Adrenal gland (tissue), 12 donors: Measurements from ENCODE around the gene UGT8. TPM values are rescaled to one million over a fixed set of nuclear protein-coding genes. Genes with fewer than 3 reads are reported as not detected.
"Not testable (repeated sequence)": the region's sequence is repeated elsewhere in the genome, so short reads cannot be mapped to it uniquely, and the experiment has no call there.

Experiments used
- DNase-seq, 7 donors: peaks; one replicate each; pipeline ENCODE4 v3.0.0-alpha.2; 2019 to 2020
- H3K27ac ChIP-seq, 5 donors: fragments of 200-600 bp; sonication (generic) in 4 of 5; 1 replicate in 3 of 5; 2 replicates in 2 of 5; pipeline versions ENCODE4 v1.5.1 to v1.8.0; 2016 to 2020; ENCODE audit warnings: mild to moderate bottlenecking in 1 of 5
- H3K27me3 ChIP-seq: fragments of 200-600 bp; 2 replicates; pipeline ENCODE4 v1.8.0; 2021
- H3K36me3 ChIP-seq, 2 donors: fragments of 200-600 bp; replicated peaks in 1 of 2; 1 replicate in 1 of 2; 2 replicates in 1 of 2; pipeline versions ENCODE4 v1.5.1 to v1.8.0; 2018 to 2022
- H3K4me1 ChIP-seq, 2 donors: fragments of 200-600 bp; replicated peaks in 1 of 2; 1 replicate in 1 of 2; 2 replicates in 1 of 2; pipeline versions ENCODE4 v1.5.1 to v1.8.0; 2018 to 2021
- H3K4me3 ChIP-seq, 4 donors: fragments of 200-600 bp; sonication (generic) in 3 of 4; one replicate each; pipeline ENCODE4 v1.5.1; 2016 to 2018
- H3K9me3 ChIP-seq, 3 donors: fragments of 200-600 bp; sonication (generic) in 1 of 3; replicated peaks in 1 of 3; 1 replicate in 2 of 3; 2 replicates in 1 of 3; pipeline versions ENCODE4 v1.5.1 to v1.8.0; 2016 to 2021
- POLR2A ChIP-seq, 2 donors: fragments of 450-650 bp; IDR thresholded peaks; one replicate each; pipeline ENCODE4 v1.6.1; 2017; ENCODE audit warnings: antibody characterized with exemption in 2 of 2, mild to moderate bottlenecking in 2 of 2, moderate library complexity in 1 of 2
- WGBS, 4 donors: extraction: QIAGEN DNeasy Blood & Tissue Kit in 2 of 4; methylation state at CpG; one replicate each; pipeline versions ENCODE4 v1.1.5 to v1.1.7; 2013 to 2017; 5-methylcytosine and 5-hydroxymethylcytosine counted together
- intact Hi-C, 2 donors: fragments of 100-400 bp; cut with DNase I; formaldehyde crosslinking; loops; one replicate each; pipeline versions ENCODE4 v1.14.1 to v1.15.0; 2022 to 2023
- polyA plus RNA-seq, 3 donors: library from polyadenylated mRNA; stranded (reverse); fragments of 200-250 nt in 2 of 3; fragments of 350-450 nt in 1 of 3; fragmentation: Illumina TruSeq in 1 of 3; extraction: RNeasy Lipid Tissue Mini Kit (QIAGEN cat#74804) in 1 of 3; gene quantifications; one replicate each; pipeline ENCODE4 v1.2.3, GENCODE V29; 2013 to 2014
- total RNA-seq, 9 donors: library from RNA; depleted of rRNA in 4 of 9; stranded (reverse); fragments of >200 nt in 4 of 9; fragments of 120-200 nt in 1 of 9; fragmentation: NEBNext Ultra II Directional in 1 of 9; extraction: Animal tissue kit (Norgen Biotek cat#: 25700) in 1 of 9; gene quantifications; one replicate each; pipeline versions ENCODE4 v1.1.0 to v1.2.4, GENCODE V29; 2013 to 2023
- TF ChIP-seq, protein P1 (sequence below), 6 experiments: fragments of 450-650 bp in 4 of 6; fragments of 200-600 bp in 2 of 6; sonication (generic) in 1 of 6; IDR thresholded peaks; 1 replicate in 5 of 6; 2 replicates in 1 of 6; pipeline versions ENCODE4 v1.5.1 to v1.8.0; 2016 to 2021; ENCODE audit warnings: antibody characterized with exemption in 6 of 6, mild to moderate bottlenecking in 2 of 6, moderate library complexity in 1 of 6
- donor health status: healthy with polysubstance abuse.
- donor health status: Bipolar disorder and iron deficiency.
- donor health status: DM: yes; HTN: yes; CAD: no.
- donor health status: DM: no; HTN: no; CAD: no.
- donor health status: DM: no; HTN: no; CAD: no.
- donor health status: DM: yes; HTN: yes; CAD: no.

The UGT8 gene
- total and polyA plus RNA-seq, 12 donors: 0.08 to 0.78 (median 0.28) TPM; not detected in 5

DNA sequence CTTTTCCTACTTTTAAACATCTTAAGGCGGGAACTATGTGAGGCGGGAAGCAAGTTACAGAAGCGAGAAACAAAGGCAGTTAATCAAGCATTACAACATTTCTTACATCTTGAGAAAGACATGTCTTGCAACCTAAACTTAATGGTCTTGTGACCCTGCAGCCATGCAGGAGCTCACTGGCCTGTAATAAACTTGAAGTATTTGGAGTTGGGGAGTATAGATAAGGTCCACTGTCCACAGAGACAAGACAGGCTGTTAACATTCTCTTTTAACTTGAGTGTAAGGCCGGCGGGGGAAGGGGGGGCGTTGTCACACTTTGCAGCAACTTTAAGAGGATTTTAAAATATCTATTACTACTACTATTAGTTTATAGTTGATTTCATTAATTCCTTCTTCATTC lies 10.3 kb upstream of the UGT8 start:
- intact Hi-C loops: no loop called here
- no peak for TF ChIP-seq POLR2A (IDR thresholded peaks at IDR 0.05)
- TF ChIP-seq, protein P1, sequence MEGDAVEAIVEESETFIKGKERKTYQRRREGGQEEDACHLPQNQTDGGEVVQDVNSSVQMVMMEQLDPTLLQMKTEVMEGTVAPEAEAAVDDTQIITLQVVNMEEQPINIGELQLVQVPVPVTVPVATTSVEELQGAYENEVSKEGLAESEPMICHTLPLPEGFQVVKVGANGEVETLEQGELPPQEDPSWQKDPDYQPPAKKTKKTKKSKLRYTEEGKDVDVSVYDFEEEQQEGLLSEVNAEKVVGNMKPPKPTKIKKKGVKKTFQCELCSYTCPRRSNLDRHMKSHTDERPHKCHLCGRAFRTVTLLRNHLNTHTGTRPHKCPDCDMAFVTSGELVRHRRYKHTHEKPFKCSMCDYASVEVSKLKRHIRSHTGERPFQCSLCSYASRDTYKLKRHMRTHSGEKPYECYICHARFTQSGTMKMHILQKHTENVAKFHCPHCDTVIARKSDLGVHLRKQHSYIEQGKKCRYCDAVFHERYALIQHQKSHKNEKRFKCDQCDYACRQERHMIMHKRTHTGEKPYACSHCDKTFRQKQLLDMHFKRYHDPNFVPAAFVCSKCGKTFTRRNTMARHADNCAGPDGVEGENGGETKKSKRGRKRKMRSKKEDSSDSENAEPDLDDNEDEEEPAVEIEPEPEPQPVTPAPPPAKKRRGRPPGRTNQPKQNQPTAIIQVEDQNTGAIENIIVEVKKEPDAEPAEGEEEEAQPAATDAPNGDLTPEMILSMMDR (IDR thresholded peaks at IDR 0.05): no peak
- no peaks in the 10 kb centered on the region for H3K36me3 ChIP-seq
- H3K4me3 ChIP-seq: no peak overlapping the region
- 50 to 68% (median 61%) methylated on average over 6 of the region's 6 CpGs for WGBS, 4 donors
- no peaks in the 10 kb centered on the region for H3K27me3 ChIP-seq
- H3K9me3 ChIP-seq: no peaks in the 10 kb centered on the region
- no peaks in the 10 kb centered on the region for H3K4me1 ChIP-seq
- H3K27ac ChIP-seq: no peak overlapping the region
- DNase-seq: no peak

DNA sequence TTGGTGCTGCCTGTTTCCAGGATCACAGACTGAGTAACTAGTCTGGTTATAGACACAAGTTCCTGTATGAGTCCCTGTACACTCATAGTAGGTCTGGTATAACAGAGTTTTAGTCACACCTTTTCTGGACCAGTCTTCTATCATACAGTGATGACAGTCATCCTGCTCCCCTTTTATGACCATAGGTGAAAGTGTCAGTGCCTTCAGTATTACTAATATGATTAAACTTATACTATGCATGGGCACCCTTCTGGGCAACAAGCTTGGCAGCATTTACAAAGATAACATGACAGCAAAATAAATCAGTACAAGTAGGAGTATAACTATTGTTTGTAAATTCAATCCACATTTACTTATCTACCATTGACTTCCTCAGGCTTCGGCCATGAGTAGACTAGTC lies 8.2 kb upstream of the UGT8 start:
- DNase-seq, H3K27ac ChIP-seq, intact Hi-C loops, H3K9me3 ChIP-seq, H3K4me1 ChIP-seq, H3K36me3 ChIP-seq, H3K4me3 ChIP-seq, H3K27me3 ChIP-seq: not testable (repeated sequence)
- WGBS, 4 donors: 75 to 94% (median 89%) methylated on average over 1 of the region's 1 CpG

DNA sequence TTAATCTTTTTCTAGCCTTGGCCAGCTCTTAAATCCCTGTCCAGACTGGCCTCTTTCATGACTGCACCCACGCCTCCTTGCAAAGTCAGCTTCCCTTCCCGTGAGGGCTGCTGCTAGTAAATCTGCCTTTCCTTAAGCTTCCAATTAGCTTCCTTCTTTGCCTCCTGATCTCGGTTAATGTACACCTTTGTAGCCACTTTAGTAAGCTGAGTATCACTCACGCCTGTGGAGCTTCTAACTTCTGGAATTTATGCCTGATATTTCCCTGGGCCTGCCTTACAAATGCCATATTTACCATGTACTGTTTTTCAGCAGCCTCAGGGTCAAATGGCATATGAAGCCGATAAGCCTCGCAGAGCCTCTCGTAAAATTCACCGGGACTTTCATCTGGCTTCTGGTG lies 5.1 kb upstream of the UGT8 start:
- H3K36me3 ChIP-seq: no peaks in the 10 kb centered on the region
- 63 to 80% (median 68%) methylated on average over 8 of the region's 8 CpGs for WGBS, 4 donors
- TF ChIP-seq POLR2A (IDR thresholded peaks at IDR 0.05): no peak
- TF ChIP-seq, protein P1 (IDR thresholded peaks at IDR 0.05): no peak
- peaks cover 13% of the 10 kb centered on the region for H3K27me3 ChIP-seq
- intact Hi-C loops: no loop called here
- no peak for DNase-seq
- no peak overlapping the region for H3K4me3 ChIP-seq
- H3K4me1 ChIP-seq: peaks cover 0 to 5% of the 10 kb centered on the region in 2 donors
- H3K9me3 ChIP-seq: no peaks in the 10 kb centered on the region
- H3K27ac ChIP-seq: no peak overlapping the region

DNA sequence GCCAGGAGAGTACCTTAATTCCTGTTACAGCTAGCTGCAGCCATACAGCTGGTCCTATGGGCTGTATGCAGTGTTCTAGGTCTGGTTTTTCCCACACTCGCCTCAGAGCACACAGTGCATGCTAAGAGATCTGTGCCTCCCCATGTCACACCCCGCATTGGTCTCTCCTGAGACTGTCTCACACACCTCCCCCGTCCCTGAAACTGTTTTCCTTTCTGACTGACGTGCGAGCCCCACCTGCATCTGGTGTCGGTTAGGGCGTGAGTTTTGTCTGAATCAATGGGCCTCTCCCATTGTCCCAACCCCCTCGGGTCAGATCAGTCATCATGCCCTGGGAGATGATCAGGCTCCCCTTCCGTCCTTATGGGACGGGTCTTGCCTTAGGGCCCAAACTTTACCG lies 3.4 kb upstream of the UGT8 start:
- Histone ChIP-seq H3K27ac (no peak overlapping the region), H3K9me3 (no peaks in the 10 kb centered on the region), H3K4me3 (no peak overlapping the region), H3K36me3 (no peaks in the 10 kb centered on the region), H3K27me3 (peaks cover 23% of the 10 kb centered on the region), H3K4me1 (peaks cover 0 to 5% of the 10 kb centered on the region in 2 donors)
- no peak for TF ChIP-seq POLR2A (IDR thresholded peaks at IDR 0.05)
- TF ChIP-seq, protein P1 (IDR thresholded peaks at IDR 0.05): no peak
- DNase-seq: no peak
- intact Hi-C loops: no loop called here
- WGBS, 4 donors: 64 to 83% (median 75%) methylated on average over 6 to 11 of the region's 11 CpGs

DNA sequence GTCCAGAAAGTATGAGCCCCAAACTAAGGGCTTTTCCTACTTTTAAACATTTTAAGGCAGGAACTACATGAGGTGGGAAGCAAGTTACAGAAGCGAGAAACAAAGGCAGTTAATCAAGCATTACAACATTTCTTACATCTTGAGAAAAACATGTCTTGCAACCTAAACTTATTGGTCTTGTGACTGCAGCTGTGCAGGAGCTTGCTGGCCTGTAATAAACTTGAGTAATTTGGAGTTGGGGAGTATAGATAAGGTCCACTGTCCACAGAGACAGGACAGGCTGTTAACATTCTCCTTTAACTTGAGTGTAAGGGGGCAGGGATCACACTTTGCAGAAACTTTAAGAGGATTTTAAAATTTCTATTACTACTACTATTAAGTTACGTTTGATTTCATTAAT lies 2.7 kb upstream of the UGT8 start:
- Histone ChIP-seq H3K27me3 (peaks cover 28% of the 10 kb centered on the region), H3K9me3 (no peaks in the 10 kb centered on the region), H3K4me1 (peaks cover 0 to 5% of the 10 kb centered on the region in 2 donors), H3K4me3 (no peak overlapping the region), H3K36me3 (no peaks in the 10 kb centered on the region), H3K27ac (no peak overlapping the region)
- intact Hi-C loops: no loop called here
- TF ChIP-seq, protein P1 (IDR thresholded peaks at IDR 0.05): no peak
- TF ChIP-seq POLR2A (IDR thresholded peaks at IDR 0.05): no peak
- DNase-seq: no peak
- 59 to 73% (median 66%) methylated on average over 2 of the region's 2 CpGs for WGBS, 4 donors
